Mesothelial cell of epicardium (in vitro differentiated cells): ENCODE results near the gene FOCAD. TPM values are rescaled to one million over a fixed set of nuclear protein-coding genes. Genes with fewer than 3 reads are reported as not detected.

Source experiments
- DNase-seq, 2 experiments: peaks; one replicate each; pipeline ENCODE4 v3.0.0; 2021; ENCODE audit warnings: low spot score in 2 of 2; ENCODE audit not compliant: unreplicated experiment in 2 of 2
- H3K27ac Mint-ChIP-seq: 2 replicates; pipeline ENCODE4 v1.8.0; 2021; ENCODE audit warnings: mixed read lengths
- H3K27me3 Mint-ChIP-seq: 2 replicates; pipeline ENCODE4 v1.8.0; 2021; ENCODE audit warnings: low read depth, mixed read lengths
- H3K36me3 Mint-ChIP-seq: 2 replicates; pipeline ENCODE4 v1.8.0; 2021; ENCODE audit warnings: mixed read lengths
- H3K4me1 Mint-ChIP-seq: 2 replicates; pipeline ENCODE4 v1.8.0; 2021; ENCODE audit warnings: mixed read lengths
- H3K4me3 Mint-ChIP-seq: 2 replicates; pipeline ENCODE4 v1.8.0; 2021; ENCODE audit warnings: mild to moderate bottlenecking, moderate library complexity, mixed read lengths
- H3K9me3 Mint-ChIP-seq: 2 replicates; pipeline ENCODE4 v1.8.0; 2021; ENCODE audit warnings: mixed read lengths
- total RNA-seq: library from RNA; stranded (reverse); gene quantifications from 3 replicates; pipeline ENCODE4 v1.2.1, GENCODE V29; 2021
- TF ChIP-seq, protein P1 (sequence below): fragments of 200-600 bp; sonication (generic); IDR thresholded peaks from one replicate; pipeline ENCODE4 v1.5.0; 2021; ENCODE audit warnings: antibody characterized with exemption; ENCODE audit not compliant: unreplicated experiment

FOCAD gene
- total RNA-seq, 1 donor from 2014 or later: 78.4 TPM

GRCh38 chr9:20783057-20784038 lies 99.3 kb downstream of the FOCAD start:
- H3K4me3 Mint-ChIP-seq: no peak overlapping the region
- H3K27me3 Mint-ChIP-seq: no peaks in the 10 kb centered on the region
- peaks cover 26% of the 10 kb centered on the region for H3K36me3 Mint-ChIP-seq
- TF ChIP-seq, protein P1, sequence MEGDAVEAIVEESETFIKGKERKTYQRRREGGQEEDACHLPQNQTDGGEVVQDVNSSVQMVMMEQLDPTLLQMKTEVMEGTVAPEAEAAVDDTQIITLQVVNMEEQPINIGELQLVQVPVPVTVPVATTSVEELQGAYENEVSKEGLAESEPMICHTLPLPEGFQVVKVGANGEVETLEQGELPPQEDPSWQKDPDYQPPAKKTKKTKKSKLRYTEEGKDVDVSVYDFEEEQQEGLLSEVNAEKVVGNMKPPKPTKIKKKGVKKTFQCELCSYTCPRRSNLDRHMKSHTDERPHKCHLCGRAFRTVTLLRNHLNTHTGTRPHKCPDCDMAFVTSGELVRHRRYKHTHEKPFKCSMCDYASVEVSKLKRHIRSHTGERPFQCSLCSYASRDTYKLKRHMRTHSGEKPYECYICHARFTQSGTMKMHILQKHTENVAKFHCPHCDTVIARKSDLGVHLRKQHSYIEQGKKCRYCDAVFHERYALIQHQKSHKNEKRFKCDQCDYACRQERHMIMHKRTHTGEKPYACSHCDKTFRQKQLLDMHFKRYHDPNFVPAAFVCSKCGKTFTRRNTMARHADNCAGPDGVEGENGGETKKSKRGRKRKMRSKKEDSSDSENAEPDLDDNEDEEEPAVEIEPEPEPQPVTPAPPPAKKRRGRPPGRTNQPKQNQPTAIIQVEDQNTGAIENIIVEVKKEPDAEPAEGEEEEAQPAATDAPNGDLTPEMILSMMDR: no peak
- H3K9me3 Mint-ChIP-seq: no peaks in the 10 kb centered on the region
- DNase-seq: no peak
- H3K4me1 Mint-ChIP-seq: peaks cover 13% of the 10 kb centered on the region
- H3K27ac Mint-ChIP-seq: peak overlapping the region; percentile 18

- Mint-ChIP-seq H3K27ac (no peak overlapping the region), H3K4me3 (no peak overlapping the region), H3K9me3 (no peaks in the 10 kb centered on the region), H3K36me3 (peaks cover 20% of the 10 kb centered on the region), H3K4me1 (peaks cover 17% of the 10 kb centered on the region), H3K27me3 (no peaks in the 10 kb centered on the region)
- TF ChIP-seq, protein P1: no peak
- DNase-seq: no peak
Observed at GRCh38 chr9:20784196-20784595, 100.1 kb downstream of the FOCAD start.

DNA sequence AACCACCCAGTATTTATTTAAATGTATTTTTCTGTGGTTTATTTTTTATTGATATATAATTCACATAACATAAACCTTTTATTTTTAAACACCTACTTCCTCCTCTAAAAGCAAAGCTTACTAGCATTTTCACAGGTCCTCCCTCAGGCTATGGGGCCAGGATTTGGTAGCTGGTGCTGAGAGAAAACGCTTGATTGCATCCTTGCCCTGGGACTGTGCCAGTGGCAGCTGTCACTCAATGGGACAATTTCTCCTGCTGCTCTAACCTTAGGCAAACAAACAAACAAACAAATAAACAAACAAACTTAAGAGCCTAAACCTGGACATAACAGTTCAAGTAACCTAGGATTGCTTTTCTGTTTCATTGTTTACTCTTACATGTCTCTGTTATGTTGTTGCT lies 102.7 kb downstream of the FOCAD start:
- H3K4me3 Mint-ChIP-seq: no peak overlapping the region

DNA sequence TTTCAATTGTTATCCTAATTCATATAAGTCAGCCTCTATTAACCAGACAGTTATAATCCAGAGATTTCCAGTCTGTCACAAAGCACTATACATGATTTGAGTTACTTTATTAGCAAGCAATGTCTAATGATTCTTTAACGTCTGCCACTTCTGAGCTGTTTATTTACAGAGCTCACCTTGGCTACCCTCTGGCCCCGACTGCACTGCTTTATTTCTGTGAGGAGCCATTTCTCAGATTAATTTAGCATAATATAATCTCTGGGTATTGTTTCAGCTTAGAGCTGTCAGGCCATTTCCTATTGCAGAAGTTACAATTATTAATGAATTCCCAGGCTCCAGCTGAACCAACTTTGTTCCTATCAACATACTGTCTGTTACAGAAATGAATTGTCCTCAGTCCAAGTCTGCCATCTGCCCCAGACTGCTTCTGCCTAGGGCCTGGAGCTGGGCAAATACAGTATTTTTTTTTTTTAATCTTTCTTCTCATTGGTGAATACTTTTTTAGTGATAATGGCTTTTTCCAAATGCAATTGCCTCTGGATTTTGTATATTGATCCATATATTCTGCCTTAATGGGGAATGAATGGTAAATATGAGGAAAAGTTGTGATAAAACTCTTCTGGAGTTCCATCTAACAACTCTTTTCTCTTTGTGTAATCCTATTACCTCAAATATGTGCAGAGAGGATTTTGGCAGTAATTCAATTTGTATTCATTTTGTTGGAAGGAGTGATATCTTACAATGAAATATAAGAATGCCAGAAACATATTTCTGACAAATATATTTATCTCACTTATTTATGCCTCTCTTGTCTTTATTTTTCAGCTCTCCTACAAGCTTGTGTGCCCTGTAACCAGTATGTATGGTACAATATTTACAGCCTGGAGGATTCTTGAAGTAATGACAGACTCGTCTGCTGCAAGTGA lies 104.7 kb downstream of the FOCAD start:
- Mint-ChIP-seq H3K4me3 (no peak overlapping the region), H3K27me3 (no peaks in the 10 kb centered on the region), H3K4me1 (peaks cover 20% of the 10 kb centered on the region), H3K9me3 (no peaks in the 10 kb centered on the region), H3K27ac (peak overlapping the region; percentile 37), H3K36me3 (peaks cover 26% of the 10 kb centered on the region)
- TF ChIP-seq, protein P1: no peak
- DNase-seq: no peak

More for the DNA sequence above, 102.7 kb downstream of the FOCAD start:
- peaks cover 25% of the 10 kb centered on the region for H3K36me3 Mint-ChIP-seq
- no peak overlapping the region for H3K27ac Mint-ChIP-seq
- TF ChIP-seq, protein P1: no peak
- H3K9me3 Mint-ChIP-seq: no peaks in the 10 kb centered on the region
- DNase-seq: no peak
- no peaks in the 10 kb centered on the region for H3K27me3 Mint-ChIP-seq
- peaks cover 29% of the 10 kb centered on the region for H3K4me1 Mint-ChIP-seq

DNA sequence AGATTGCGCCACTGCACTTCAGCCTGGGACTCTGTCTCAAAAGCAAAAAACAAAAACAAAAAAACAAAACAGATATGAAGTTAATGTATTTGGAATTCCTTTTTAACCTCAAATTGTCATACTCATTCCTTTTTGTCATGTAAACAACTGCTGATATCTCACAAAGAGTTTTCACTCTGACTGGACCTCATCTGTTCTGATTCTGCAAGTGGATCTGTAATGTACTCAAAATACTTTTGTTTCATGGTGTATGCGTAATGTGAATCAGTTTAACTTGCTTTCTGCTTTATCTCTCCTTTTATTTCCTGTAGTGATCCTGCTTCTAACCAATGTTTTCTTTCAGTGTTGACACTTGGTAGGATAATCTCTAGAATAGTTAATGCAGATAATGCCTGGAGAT lies 106.7 kb downstream of the FOCAD start:
- Mint-ChIP-seq H3K27ac (no peak overlapping the region), H3K9me3 (no peaks in the 10 kb centered on the region), H3K36me3 (peaks cover 27% of the 10 kb centered on the region), H3K4me1 (peaks cover 20% of the 10 kb centered on the region), H3K27me3 (no peaks in the 10 kb centered on the region), H3K4me3 (no peak overlapping the region)
- no peak for DNase-seq
- TF ChIP-seq, protein P1: no peak
